Prostate gland (tissue), 2 donors: ENCODE measurements around the gene CABLES1.

Experiments used
- CTCF ChIP-seq, 4 experiments: fragments of 200-600 bp in 2 of 4; fragments of 450-650 bp in 2 of 4; sonication (generic) in 2 of 4; IDR thresholded peaks; 1 replicate in 3 of 4; 2 replicates in 1 of 4; pipeline ENCODE4 v1.5.1; 2016 to 2019; ENCODE audit warnings: antibody characterized with exemption in 4 of 4, mild to moderate bottlenecking in 2 of 4, moderate library complexity in 2 of 4
- POLR2AphosphoS5 ChIP-seq: sonication (generic); formaldehyde crosslinking; IDR thresholded peaks from one replicate; pipeline ENCODE4 v1.6.1; 2017; ENCODE audit warnings: antibody characterized with exemption

GRCh38 chr18:23210526-23210925, 75.2 kb downstream of the CABLES1 start:
- TF ChIP-seq CTCF (IDR thresholded peaks at IDR 0.05), result no peak
- TF ChIP-seq POLR2AphosphoS5, result no peak
